GM18951 (cell line): Measurements from ENCODE around the gene DPP7.
"Not testable (repeated sequence)": the region's sequence is repeated elsewhere in the genome, so short reads cannot be mapped to it uniquely, and the experiment has no call there.

ENCODE experiments used
- POLR2A ChIP-seq: IDR thresholded peaks from 4 replicates; pipeline ENCODE4 v1.6.1; 2011; ENCODE audit warnings: mild to moderate bottlenecking; ENCODE audit not compliant: insufficient read length, insufficient read depth; ENCODE audit errors: extremely low read depth
- in situ Hi-C: fragments of 300-500 bp; cut with MboI; formaldehyde crosslinking; loops from one replicate; pipeline ENCODE4 v1.12.0; 2022; ENCODE audit warnings: low sequenced_read_pairs, mixed read lengths, inconsistent platforms; ENCODE audit not compliant: unreplicated experiment

Gene DPP7

DNA sequence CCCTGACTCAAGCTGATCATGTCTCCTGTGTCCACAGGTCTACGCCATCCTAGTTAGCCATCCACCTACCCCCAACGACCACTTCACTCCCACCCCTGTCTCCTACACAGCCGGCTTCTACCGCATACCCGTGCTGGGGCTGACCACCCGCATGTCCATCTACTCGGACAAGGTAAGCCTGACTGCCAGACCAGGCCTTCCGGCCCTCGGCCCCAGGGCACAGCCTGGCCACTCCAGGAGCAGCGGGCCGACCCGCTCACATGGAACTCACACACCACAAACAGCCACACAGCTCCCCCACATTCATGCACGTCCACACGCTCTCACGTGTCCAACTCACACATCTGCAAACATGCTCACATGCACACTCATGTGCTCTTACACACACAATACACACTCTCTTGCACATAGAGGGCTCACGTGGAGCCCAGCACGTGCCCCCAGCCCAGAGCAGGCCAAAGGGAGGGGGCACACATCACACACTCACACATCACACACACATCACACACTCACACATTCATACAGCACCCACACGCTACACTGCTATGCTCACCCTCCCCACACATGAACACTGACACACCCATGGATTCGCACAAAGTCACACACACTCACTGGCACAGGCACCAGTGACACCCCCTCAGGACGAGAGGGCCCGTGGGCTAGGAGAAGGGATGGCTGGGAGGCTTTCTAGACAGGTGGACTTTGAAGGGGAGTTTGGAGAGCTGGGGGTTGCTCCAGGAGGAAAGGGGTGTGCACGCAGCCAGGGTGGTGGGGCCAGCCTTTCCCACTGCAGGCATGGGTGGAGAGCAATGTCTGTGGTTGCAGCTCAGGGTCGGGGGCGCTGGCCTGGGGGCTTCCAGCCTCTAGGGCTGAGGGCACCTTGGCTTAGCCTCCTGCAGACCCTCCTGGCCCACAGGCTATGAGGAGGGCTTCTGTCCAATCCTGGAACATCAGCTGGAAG is 27.7 kb upstream of the DPP7 start:
- TF ChIP-seq POLR2A: no peak
- in situ Hi-C loops: no loop called here

DNA sequence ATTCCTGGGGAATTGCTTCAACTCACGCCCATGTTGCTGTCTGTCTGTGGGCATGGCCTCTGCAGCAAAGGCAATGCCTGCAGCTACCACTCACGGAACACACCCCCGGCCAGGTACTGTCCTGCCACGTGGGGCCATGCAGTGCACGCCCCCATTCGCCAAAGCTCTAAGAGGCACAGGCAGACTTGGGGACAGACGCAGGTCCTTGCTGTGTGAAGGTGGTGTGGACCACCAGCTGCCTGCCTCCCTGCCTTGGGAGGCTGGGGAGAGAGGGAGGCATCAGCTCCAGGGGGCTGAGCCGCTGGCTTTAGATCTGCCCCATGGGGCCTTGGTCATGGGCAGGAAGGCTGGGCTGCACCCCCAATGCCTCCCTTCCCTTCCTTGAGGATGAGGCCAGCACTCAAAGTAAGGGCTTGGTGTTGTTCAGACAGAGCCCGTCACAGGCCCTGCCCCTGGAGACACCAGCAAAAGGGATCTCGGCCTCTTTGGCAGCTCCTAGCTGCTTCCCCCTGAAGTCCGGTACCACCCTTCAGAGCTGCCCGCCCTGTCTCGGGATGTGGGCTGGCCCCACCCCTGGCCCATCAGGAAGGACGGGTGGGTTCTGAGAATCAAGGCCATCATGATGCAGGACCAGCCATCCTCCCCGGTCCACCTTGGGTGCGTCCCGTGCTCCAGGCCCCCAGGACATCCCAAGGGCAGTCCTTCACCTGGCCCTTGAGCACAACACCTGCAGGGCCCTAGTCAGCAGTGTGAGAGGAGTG is 26.7 kb upstream of the DPP7 start:
- in situ Hi-C loops: no loop called here
- TF ChIP-seq POLR2A: no peak

DNA sequence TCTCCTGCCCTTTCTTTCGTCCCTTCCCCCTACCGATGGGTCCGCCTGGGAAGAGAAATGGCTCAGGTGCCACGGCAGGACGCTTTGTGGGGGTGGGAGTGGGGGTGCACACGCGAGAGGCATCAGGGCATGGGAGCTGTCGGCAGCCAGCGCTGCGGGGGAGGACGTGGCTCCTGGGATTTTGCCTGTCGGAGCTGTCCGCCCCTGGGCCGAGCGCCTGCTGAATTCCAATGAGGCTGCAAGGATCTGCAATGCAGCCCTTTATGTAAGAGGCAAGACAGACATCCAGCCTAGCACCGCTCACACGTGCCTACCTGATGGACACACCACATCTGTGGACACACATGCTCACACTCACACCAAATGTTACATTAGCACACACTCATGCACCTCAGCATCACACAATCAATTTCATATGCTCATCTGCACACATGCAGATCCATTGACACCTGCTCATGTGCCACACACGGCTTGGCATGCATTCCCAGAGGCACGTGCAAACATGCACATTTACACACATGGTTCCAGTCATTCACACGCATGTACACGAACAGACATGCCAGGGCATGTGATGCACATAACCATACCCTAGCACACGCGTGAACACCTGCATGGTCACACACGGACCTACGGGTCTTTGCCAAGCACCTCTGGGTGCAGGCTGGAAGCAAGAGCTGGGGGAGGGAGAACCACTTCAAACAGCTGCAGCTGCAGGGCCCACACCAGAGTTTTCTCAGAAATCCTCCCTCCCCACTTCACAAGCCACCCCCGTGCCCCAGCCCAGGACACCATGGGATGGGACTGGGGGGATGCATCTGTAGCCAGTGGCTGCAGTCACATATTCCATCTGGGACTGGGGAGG is 25.8 kb upstream of the DPP7 start:
- in situ Hi-C loops: no loop called here
- no peak for TF ChIP-seq POLR2A

DNA sequence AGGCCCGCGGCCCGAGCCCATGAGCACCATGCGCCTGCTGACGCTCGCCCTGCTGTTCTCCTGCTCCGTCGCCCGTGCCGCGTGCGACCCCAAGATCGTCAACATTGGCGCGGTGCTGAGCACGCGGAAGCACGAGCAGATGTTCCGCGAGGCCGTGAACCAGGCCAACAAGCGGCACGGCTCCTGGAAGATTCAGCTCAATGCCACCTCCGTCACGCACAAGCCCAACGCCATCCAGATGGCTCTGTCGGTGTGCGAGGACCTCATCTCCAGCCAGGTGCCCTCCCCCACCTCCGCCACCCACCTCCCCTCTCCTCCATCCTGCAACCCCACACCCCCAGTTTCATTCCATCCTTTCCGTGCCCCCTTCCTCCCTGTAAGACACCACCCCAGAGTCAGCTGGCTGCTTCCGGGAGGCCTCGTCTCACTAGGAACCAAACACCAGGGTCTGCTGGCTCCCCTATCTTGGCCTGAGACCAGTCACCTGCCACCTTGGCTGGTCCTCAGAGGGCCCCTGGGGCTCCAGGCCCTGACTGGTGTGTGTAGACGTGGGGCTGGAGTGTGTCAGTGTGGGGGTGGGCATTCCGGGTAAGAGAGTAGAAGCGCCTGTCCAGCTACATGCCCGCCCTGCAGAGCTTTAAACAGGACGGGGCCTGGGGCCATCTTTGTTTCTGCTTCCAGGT is 25.1 kb upstream of the DPP7 start:
- in situ Hi-C loops: no loop called here
- TF ChIP-seq POLR2A: no peak

DNA sequence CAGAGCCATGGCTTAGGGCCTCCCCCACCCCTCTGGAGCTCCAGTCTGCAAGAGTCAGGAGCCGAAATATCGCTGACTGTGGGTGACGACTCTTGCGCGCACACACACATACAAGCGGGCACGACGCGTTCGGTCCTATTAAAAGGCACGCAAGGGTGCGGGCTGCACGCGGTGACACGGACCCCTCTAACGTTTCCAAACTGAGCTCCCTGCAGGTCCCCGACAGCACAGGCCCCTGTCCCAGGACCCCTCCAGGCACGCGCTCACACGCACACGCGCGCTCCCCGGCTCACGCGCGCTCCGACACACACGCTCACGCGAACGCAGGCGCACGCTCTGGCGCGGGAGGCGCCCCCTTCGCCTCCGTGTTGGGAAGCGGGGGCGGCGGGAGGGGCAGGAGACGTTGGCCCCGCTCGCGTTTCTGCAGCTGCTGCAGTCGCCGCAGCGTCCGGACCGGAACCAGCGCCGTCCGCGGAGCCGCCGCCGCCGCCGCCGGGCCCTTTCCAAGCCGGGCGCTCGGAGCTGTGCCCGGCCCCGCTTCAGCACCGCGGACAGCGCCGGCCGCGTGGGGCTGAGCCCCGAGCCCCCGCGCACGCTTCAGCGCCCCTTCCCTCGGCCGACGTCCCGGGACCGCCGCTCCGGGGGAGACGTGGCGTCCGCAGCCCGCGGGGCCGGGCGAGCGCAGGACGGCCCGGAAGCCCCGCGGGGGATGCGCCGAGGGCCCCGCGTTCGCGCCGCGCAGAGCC is 24.4 kb upstream of the DPP7 start, which contains the start of gene GRIN1:
Gene GRIN1 (plus strand): TSS at position 433 of the 746 bp plus-strand sequence. CDS start 333 bp downstream, outside the sequence.
- in situ Hi-C loops: no loop called here
- no peak for TF ChIP-seq POLR2A

DNA sequence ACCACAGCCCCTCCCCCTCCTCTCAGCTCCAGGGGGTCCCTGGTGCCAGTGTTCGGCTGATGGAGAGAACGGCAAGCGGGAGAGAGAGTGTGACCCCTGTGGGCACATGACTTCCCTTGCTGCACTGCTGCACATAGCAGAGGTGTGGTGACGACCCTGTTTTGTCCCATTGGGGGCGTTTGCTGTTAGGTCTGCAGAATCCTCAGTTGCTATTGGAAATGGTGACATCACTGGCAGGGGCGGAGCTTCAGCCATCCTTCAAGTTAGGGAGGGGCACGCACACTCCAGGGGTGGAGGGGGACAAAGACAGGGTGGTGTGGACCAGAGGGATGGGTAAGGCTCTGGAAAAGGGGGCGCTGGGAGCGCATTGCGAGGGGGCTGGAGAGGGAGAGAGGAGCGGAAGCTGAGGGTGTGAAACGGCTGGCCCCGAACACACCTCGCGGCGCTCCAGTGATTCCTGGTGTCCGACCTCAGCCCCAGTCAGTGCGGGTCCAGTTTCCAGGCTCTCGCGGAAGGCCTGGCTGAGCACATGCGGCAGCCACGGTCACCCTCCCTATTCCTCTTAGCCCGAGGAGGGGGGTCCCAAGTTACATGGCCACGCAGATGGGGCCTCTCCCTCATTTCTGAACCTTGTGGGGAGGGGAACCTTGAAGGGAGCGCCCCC is 23.7 kb upstream of the DPP7 start:
- TF ChIP-seq POLR2A: no peak
- in situ Hi-C loops: no loop called here

DNA sequence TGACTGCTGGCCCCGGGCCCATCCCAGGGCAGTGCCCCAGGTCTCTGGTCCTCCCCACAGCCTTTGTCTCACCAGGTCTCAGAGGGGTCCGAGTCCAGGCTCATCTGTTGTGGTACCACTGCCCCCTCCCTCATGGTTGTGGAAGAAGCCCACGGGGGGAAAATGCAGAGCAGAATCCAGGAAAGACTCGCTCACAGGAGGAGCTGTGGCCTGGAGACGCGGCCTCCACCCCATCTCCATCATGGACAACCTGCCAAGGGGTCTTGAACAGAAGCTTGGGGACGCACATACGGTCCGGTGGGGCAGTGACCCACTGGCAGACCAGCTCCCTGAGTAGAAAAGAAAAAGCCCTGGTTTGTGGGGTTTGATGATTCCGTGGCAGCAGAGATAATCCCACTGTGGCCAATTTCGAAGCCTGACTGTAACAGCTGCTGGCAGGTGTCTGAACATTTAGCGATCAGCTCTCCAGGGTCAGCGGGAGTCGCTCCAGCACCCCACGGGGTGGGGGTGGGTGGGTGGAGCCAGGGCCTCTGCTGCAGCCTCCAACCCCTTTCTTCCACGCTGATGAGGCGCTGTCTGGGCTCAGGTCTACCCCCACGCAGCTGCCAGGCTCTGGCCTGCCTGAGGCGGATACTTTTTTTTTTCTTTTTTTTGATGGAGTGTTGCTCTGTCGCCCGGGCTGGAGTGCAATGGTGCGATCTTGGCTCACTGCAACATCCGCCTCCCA is 22.5 kb upstream of the DPP7 start:
- TF ChIP-seq POLR2A: no peak
- in situ Hi-C loops: no loop called here

DNA sequence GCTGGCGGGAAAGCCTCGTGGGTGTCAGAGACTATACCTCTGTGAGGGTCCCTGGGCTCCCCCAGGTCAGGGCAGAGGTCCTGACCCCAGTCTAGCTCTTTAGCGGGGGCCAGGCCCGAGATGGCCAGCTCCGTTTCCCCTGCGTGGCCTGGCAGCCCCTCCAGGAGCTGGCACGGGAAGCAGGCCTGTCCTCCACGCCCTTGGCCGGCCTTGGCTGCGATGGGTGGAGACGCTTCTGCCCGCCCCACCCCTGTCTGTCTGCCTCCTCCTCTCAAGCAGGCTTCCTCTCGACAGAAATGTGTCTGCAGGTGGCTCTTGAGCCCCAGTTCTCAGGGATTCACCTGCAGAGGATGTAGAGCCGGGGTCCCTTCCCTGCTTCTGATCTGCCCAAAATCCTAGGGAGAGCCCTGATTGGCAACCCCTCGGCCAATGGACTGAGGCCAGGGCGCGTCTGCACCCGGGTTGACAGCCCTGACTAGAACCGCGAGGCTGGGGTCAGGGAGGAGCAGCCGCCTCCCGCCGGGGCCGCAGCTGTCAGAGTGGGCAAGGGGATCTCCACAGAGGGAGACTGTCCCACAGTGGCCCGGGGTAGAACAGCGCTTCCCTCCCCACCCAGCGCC is 21.8 kb upstream of the DPP7 start:
- TF ChIP-seq POLR2A: no peak
- in situ Hi-C loops: no loop called here

DNA sequence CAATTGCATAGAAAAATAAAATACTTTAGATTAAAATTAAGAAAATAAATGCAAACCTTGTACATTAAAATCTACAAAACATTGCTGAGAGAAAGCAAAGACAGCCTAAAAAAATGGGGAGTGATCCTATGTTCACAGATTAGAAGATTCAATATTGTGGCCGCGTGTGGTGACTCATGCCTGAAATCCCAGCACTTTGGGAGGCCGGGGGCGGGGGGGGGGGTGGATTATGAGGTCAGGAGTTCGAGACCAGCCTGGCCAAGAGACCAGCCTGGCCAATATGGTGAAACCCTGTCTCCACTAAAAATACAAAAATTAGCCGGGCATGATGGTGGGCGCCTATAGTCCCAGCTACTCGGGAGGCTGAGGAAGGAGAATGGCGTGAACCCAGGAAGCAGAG is 20.6 kb upstream of the DPP7 start:
- in situ Hi-C loops: not testable (repeated sequence)

DNA sequence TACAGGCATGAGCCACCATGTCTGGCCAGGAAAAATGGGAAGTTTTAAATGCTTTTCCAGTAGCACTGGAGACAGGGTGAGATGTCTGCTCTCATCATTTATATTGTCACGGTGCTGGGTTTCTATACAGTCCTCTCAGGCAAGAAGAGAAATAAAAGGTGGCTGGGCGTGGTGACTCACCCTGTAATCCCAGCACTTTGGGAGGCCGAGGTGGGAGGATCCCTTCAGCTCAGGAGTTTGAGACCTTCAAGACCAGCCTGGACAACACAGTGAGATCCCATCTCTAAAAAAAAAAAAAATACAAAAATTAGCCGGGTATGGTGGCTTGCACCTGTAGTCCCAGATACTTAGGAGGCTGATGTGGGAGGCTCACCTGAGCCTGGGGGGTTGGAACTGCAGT is 19.7 kb upstream of the DPP7 start:
- in situ Hi-C loops: no loop called here

More for the DNA sequence above, 19.7 kb upstream of the DPP7 start:
- TF ChIP-seq POLR2A: no peak
